K562 (cell line): Measurements from ENCODE around the gene ZNF521. TPM values are rescaled to one million over a fixed set of nuclear protein-coding genes. Genes with fewer than 3 reads are reported as not detected.

Experiments
- ATAC-seq: fragments of 200-7000 bp; cut with Tn5 transposase; 3 replicates; pipeline ENCODE4 v1.9.1; 2020; ENCODE audit warnings: moderate library complexity
- BruUV-seq: library from RNA; stranded (reverse); fragments of 400-500 nt; replicated peaks from 2 replicates; lab custom pipeline; 2021; lab: Mats Ljungman, UMichigan
- CTCF ChIA-PET: fragments of 300-600 bp; formaldehyde crosslinking; extraction: SDS; loops from one replicate; lab custom pipeline; 2021; ENCODE audit warnings: low intra/inter-chr PET ratio; lab: Yijun Ruan, JAX
- POLR2A ChIA-PET: fragments of 300-600, 350-650 bp; sonication (Branson Sonifier 250); formaldehyde crosslinking; extraction: SDS; loops from one replicate; lab custom pipeline; 2021; ENCODE audit warnings: antibody characterized with exemption, inconsistent platforms; lab: Yijun Ruan, JAX
- DNase-seq, 4 experiments: peaks; one replicate each; pipeline versions ENCODE4 v3.0.0 to v3.0.0-alpha.2; 2011 to 2018; ENCODE audit warnings: low spot score in 3 of 4, mixed read lengths in 3 of 4; ENCODE audit errors: extremely low read depth in 1 of 4
- FAIRE-seq: peaks from 2 replicates; lab custom pipeline; 2011; peaks lifted over from hg19 to GRCh38; lab: Jason Lieb, UNC
- H2AFZ ChIP-seq: 2 replicates; pipeline ENCODE4 v1.6.0; 2011; ENCODE audit warnings: low read depth, low read length, control low read depth, inconsistent platforms
- H3K27ac ChIP-seq: fragments of 200-600 bp; 3 replicates; pipeline ENCODE4 v1.8.0; 2011; ENCODE audit warnings: low read depth, mild to moderate bottlenecking, control low read depth, inconsistent platforms, low read length, moderate library complexity, mixed read lengths; ENCODE audit errors: extremely low read depth
- H3K27me3 ChIP-seq, 2 experiments: fragments of 300-600 bp in 1 of 2; 2 replicates in 1 of 2; 3 replicates in 1 of 2; pipeline versions ENCODE4 v1.6.0 to v1.8.0; 2011; ENCODE audit warnings: inconsistent platforms in 2 of 2, low read length in 2 of 2, mild to moderate bottlenecking in 1 of 2, mixed read lengths in 1 of 2, moderate library complexity in 1 of 2; ENCODE audit not compliant: control insufficient read depth in 2 of 2, insufficient read depth in 2 of 2
- H3K36me3 ChIP-seq: fragments of 300-600 bp; 3 replicates; pipeline ENCODE4 v1.8.0; 2011; ENCODE audit warnings: mild to moderate bottlenecking, low read length, inconsistent platforms; ENCODE audit not compliant: control insufficient read depth, insufficient read depth
- H3K4me1 ChIP-seq, 2 experiments: fragments of 200-600 bp in 1 of 2; replicated peaks in 1 of 2; 2 replicates in 1 of 2; 3 replicates in 1 of 2; pipeline versions ENCODE4 v1.5.1 to v1.8.0; 2011; ENCODE audit warnings: inconsistent platforms in 2 of 2, low read length in 2 of 2, mild to moderate bottlenecking in 1 of 2, mixed read lengths in 1 of 2, moderate library complexity in 1 of 2; ENCODE audit not compliant: control insufficient read depth in 2 of 2, insufficient read depth in 2 of 2
- H3K4me2 ChIP-seq: 2 replicates; pipeline ENCODE4 v1.6.1; 2011; ENCODE audit warnings: low read length, control low read depth, inconsistent platforms, mixed read lengths; ENCODE audit not compliant: insufficient read depth
- H3K4me3 ChIP-seq: fragments of 200-600 bp; sonication (generic), shearing (Covaris generic); 2 replicates; pipeline ENCODE4 v1.5.1; 2016; ENCODE audit warnings: control low read depth, inconsistent platforms
- H3K79me2 ChIP-seq: fragments of 200-600 bp; 3 replicates; pipeline ENCODE4 v1.8.0; 2011; ENCODE audit warnings: low read length, inconsistent platforms; ENCODE audit not compliant: control insufficient read depth, insufficient read depth
- H3K9ac ChIP-seq, 2 experiments: 2 replicates each; pipeline versions ENCODE4 v1.6.0 to v1.6.1; 2011; ENCODE audit warnings: low read depth in 2 of 2, low read length in 2 of 2, control low read depth in 1 of 2, inconsistent platforms in 1 of 2, mild to moderate bottlenecking in 1 of 2, mixed read lengths in 1 of 2; ENCODE audit not compliant: insufficient read depth in 1 of 2
- H3K9me1 ChIP-seq: one replicate; pipeline ENCODE4 v1.6.0; 2011; ENCODE audit warnings: inconsistent platforms, mild to moderate bottlenecking, low read length, moderate library complexity; ENCODE audit not compliant: control insufficient read depth, insufficient read depth
- H3K9me3 ChIP-seq: replicated peaks from 2 replicates; pipeline ENCODE4 v1.5.1; 2011; ENCODE audit warnings: low read depth, low read length, inconsistent platforms; ENCODE audit not compliant: control insufficient read depth, insufficient read depth
- H4K20me1 ChIP-seq: replicated peaks from 2 replicates; pipeline ENCODE4 v1.6.1; 2011; ENCODE audit warnings: low read length, inconsistent platforms, mixed read lengths; ENCODE audit not compliant: control insufficient read depth, insufficient read depth
- ARID2 ChIP-seq: fragments of 450-650 bp; IDR thresholded peaks from 2 replicates; pipeline ENCODE4 v1.6.1; 2017; ENCODE audit warnings: antibody characterized with exemption, mild to moderate bottlenecking
- KAT7 ChIP-seq: sonication (generic); formaldehyde crosslinking; IDR thresholded peaks from 2 replicates; pipeline ENCODE4 v1.8.0; 2022; ENCODE audit warnings: missing genetic modification reagents, mild to moderate bottlenecking, borderline replicate concordance
- SFPQ ChIP-seq: fragments of 200-400 bp; formaldehyde crosslinking; IDR thresholded peaks from 2 replicates; pipeline ENCODE4 v1.6.1; 2017; ENCODE audit warnings: mild to moderate bottlenecking, low read depth, low read length, moderate library complexity
- SIRT6 ChIP-seq: IDR thresholded peaks from one replicate; pipeline ENCODE4 v1.6.1; 2012; ENCODE audit warnings: low read depth, mild to moderate bottlenecking, control low read depth, inconsistent platforms, low read length, moderate library complexity
- SMAD3 ChIP-seq: fragments of 450-650 bp; formaldehyde crosslinking; conservative IDR thresholded peaks from 2 replicates; pipeline ENCODE4 v1.4.0; 2020; ENCODE audit warnings: mild to moderate bottlenecking
- SNAPC5 ChIP-seq: fragments of 250-450 bp; sonication (Bioruptor Pico); IDR thresholded peaks from 2 replicates; pipeline ENCODE4 v1.8.0; 2021; ENCODE audit warnings: moderate library complexity, mild to moderate bottlenecking, inconsistent platforms
- TRIM28 ChIP-seq: fragments of 450-650 bp; IDR thresholded peaks from 2 replicates; pipeline ENCODE4 v1.6.1; 2017
- ZC3H4 ChIP-seq: sonication (generic); formaldehyde crosslinking; IDR thresholded peaks from 2 replicates; pipeline ENCODE4 v1.9.0; 2021; ENCODE audit warnings: missing genetic modification reagents, borderline replicate concordance
- ZNF384 ChIP-seq: IDR thresholded peaks from 2 replicates; pipeline ENCODE4 v1.6.1; 2012; ENCODE audit warnings: low read depth, low read length, improper control_type of control experiment
- ZNF407 ChIP-seq: fragments of 450-650 bp; IDR thresholded peaks from 2 replicates; pipeline ENCODE4 v1.6.1; 2016; ENCODE audit warnings: low read depth
- WGBS: fragments of 100-300 bp; shearing (Covaris generic); methylation state at CpG from one replicate; pipeline ENCODE4 v1.1.6; 2016; ENCODE audit warnings: low coverage, mixed read lengths; ENCODE audit not compliant: insufficient coverage; ENCODE audit errors: missing lambda C conversion rate; 5-methylcytosine and 5-hydroxymethylcytosine counted together
- in situ Hi-C: fragments of 300-500 bp; cut with MboI; formaldehyde crosslinking; loops from 4 replicates; pipeline ENCODE4 v1.15.0; 2018; ENCODE audit warnings: inconsistent platforms, mixed read lengths
- intact Hi-C: fragments of 100-400 bp; cut with micrococcal nuclease; formaldehyde crosslinking; loops from 2 replicates; pipeline ENCODE4 v1.14.2; 2022
- polyA plus RNA-seq, 8 experiments: library from polyadenylated mRNA; depleted of rRNA in 4 of 8; stranded (reverse) in 5 of 8; unstranded in 3 of 8; fragments of >200 nt; fragmentation: Nextera tagmentation in 2 of 8; fragmentation: Illumina TruSeq in 1 of 8; extraction: Ambion mirVana in 2 of 8; extraction: Trizol in 1 of 8; gene quantifications; 2 replicates each; pipeline versions ENCODE4 v1.2.1 to v1.2.3, GENCODE V29; 2011 to 2014; ENCODE audit warnings: inconsistent platforms in 1 of 8, missing spikeins in 1 of 8
- total RNA-seq, 7 experiments: library from RNA; depleted of rRNA in 6 of 7; stranded (reverse); fragments of >200 nt in 6 of 7; fragmentation: Illumina TruSeq in 2 of 7; extraction: Trizol in 2 of 7; gene quantifications; 2 replicates each; pipeline versions ENCODE4 v1.2.1 to v1.2.3, GENCODE V29; 2011 to 2021; ENCODE audit warnings: low replicate concordance in 1 of 7

ZNF521 gene
- total and polyA plus RNA-seq, 9 of the 15 experiments (the other 6 are each of a cell fraction or from before 2014, with no cell fraction given) = 1.2 to 5.8 (median 1.6) TPM

GRCh38 chr18:25239581-25240419 lies 112.2 kb downstream of the ZNF521 start:
- Histone ChIP-seq H3K27ac (peak overlapping the region; percentile 22; the same call in 2 of the 3 replicates), H3K36me3 (no peaks in the 10 kb centered on the region), H3K79me2 (no peaks in the 10 kb centered on the region), H3K4me2 (peak overlapping the region; percentile 0; the same call in 1 of the 2 replicates), H3K27me3 (no peaks in the 10 kb centered on the region), H4K20me1 (no peaks in the 10 kb centered on the region), H3K4me3 (no peak overlapping the region), H3K9ac (no peak overlapping the region; a peak in 1 of 4 replicates), H3K9me1 (no peaks in the 10 kb centered on the region), H2AFZ (no peak overlapping the region), H3K4me1 (peaks cover 0 to 10% of the 10 kb centered on the region in 2 experiments; a peak in 2 of 5 replicates), H3K9me3 (no peaks in the 10 kb centered on the region)
- CTCF ChIA-PET = no interaction called here
- no TSS peak for BruUV-seq
- intact Hi-C loops = loop anchor here (5.0 to 10.0 kb wide), 2 partner anchors 113 to 365 kb away; partner anchors contain the start of gene ZNF521
- ATAC-seq (peak; percentile 74), DNase-seq (peak; percentile 40 to 69 (median 50)), FAIRE-seq (peak; percentile 61)
- in situ Hi-C loops = no loop called here
- under 1% methylated on average over 5 of the region's 5 CpGs for WGBS
- POLR2A ChIA-PET = interaction anchor here (0.8 to 1.8 kb wide), 5 partner anchors 10 to 19 kb away, joined by 4 to 10 read pairs (median 7); no protein-coding TSS in a partner anchor
- TF ChIP-seq ZNF407 (no peak), KAT7 (CRISPR knock-in tag) (no peak), SFPQ (no peak), ARID2 (no peak), ZNF384 (peak; percentile 93), SMAD3 (CRISPR knock-in tag) (no peak), SIRT6 (no peak), SNAPC5 (no peak), ZC3H4 (no peak), TRIM28 (no peak)
